GM19452 (cell line): ENCODE data around the gene MED15.
A peak's percentile ranks its signal among the peaks of the same experiment; 100 is the strongest.
"Not testable (repeated sequence)": the region's sequence is repeated elsewhere in the genome, so short reads cannot be mapped to it uniquely, and the experiment has no call there.

ENCODE experiments used
- ATAC-seq: cut with Tn5 transposase; IDR thresholded peaks from one replicate; pipeline ENCODE4 v1.9.1; 2021; ENCODE audit not compliant: unreplicated experiment

Gene MED15

DNA sequence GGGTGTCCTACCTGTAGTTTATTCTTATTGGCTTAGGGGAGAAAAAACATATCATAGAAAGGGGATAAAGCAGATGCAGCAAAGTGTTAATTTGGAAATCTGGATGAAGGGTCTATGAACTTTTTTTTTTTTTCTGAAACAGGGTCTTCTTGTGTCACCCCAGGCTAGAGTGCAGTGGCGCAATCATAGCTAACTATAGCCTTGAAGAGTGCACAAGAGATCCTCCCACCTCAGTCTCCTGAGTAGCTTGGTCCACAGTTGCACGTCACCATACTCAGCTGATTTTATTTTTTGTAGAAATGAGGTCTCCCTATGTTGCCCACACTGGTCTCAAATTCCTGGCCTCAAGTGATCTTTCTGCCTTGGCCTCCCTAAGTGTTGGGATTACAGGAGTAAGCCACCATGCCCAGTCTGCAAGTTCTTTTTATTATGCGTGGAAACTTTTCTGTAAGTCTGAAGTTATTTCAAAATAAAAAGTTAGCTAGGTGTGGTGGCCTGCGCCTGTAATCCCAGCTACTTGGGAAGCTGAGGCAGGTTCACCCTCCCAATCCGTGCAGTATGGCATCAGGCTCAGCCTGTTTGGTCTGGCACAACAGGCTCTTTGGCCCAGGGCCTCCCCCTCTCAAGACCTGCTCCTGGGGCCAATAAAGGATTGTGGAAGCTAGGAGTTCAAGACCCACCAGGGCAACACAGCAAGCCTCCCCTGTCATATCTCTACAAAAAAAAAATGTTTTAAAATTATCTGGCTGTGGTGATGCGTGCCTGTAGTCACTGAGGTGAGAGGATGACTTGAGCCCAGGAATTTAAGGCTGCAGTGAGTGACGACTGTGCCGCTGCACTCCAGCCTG is 111.9 kb downstream of the MED15 start:
- no peak for ATAC-seq

DNA sequence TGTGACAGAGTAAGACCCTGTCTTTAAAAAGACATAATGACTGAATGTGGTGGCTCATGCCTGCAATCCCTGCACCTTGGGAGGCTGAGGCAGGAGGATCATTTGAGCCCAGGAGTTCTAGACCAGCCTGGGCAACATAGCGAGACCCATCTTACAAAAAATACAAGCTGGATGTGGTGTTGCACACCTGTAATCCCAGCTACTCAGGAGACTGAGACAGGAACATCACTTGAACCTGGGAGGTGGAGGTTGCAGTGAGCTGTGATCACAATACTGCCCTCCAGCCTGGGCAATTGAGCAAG is 112.4 kb downstream of the MED15 start:
- not testable (repeated sequence) for ATAC-seq

DNA sequence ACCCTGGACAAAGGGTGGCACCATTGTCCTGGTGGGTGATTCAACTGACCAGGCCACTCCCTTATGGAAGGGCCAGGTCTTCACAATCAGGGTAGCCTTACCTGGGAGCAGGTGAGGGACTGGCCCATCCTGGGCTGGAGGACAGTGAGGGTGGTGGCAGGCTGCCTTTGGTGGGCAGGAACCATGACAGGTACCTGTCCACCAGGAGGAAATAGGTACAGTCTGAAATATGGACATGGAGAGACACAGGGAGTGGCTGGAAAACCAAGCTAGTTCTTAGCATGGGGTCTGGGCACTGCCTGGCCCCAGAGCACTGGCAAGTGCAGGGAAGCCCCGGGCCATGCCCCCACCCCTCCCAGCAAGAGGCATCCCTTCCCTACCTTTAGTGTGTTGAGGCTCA is 113.8 kb downstream of the MED15 start:
- no peak for ATAC-seq

DNA sequence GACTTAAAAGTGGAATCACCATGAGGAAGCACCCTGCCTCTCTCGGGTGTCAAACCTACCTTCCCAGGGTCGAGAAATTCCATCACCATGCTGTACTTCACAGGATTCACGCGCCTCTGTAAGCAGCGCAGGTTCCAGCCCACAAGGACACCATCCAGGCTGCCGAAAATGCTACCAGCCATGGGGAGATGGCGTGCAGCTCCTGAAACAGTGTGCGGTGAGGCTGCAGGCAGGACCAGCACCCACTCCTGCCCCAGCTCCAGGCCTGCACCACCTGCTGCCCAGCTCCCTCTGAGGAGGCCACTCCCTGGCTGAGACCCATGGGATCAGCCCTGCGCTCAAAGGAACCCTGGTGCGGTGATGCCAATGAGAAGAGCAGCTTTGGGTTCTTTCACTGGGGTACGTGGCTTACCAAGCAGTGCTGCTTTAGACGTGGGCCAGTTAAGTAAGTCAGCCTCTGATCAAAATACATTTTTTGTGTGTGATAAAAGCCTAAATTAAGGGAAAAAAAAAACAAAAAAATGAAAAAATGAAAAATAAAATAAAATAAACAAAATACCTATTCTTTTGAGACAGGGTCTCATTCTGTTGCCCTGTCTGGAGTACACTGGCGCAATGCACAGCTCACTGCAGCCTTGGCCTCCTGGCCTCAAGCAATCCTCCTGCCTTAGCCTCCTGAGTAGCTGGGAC is 115.4 kb downstream of the MED15 start:
- ATAC-seq: no peak

GRCh38 chr22:20624161-20624616 is 116.8 kb downstream of the MED15 start:
- ATAC-seq: peak; percentile 76

DNA sequence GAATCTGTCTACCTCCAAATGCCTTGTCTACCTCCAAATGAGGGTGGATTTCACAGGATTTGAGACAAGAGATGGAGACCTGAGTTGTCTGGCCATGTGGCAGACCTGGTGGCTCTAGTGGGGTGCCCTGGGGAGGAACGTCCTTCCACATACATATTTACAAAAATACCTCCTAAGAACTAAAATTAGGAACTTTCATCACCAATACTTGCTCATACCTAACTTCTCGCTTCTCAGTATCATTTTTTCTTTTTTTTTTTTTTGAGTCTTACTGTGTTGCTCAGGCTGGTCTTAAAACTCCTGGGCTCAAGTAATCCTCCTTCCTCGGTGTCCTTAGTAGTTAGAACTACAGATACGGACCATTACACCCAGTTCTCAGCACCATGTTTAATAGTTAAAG is 117.9 kb downstream of the MED15 start:
- ATAC-seq: no peak

DNA sequence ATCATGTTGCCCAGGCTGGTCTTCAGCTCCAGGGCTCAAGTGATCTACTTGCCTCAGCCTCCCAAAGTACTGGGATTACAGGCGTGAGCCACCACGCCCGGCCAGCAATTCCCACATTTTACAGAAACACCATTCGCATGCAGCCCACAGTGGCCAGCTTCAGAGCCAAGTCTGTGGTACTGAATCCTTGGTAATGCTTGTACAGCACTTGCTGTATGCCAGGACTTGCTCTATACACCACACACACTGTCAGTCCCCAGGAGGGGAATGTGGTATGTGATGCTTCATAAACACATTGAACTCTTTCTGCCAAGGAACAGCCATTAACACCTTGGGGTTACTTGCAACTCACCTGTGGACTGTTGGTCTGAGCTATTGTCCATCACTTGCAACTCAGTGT is 119.4 kb downstream of the MED15 start:
- ATAC-seq: no peak

DNA sequence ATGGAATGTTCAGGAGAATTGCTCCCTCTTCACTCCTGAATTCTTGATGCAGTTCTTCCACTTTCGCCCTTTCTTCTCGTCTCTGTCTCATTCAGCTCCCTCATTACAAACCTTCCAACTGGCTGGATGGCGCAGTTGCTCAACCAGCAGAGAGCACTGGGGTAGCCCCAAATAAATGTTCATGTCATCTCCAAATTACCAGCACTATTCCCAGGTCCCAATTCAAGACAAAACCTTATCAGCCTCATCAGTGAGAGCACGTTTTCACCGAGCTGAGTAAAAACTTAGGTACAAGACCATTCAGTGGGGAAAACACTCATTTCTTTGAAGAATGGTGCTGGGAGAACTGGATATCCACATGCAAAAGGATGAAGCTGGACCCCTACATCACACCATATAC is 120.0 kb downstream of the MED15 start:
- no peak for ATAC-seq

- ATAC-seq: no peak
Observed at GRCh38 chr22:20628081-20628939, 120.9 kb downstream of the MED15 start.

DNA sequence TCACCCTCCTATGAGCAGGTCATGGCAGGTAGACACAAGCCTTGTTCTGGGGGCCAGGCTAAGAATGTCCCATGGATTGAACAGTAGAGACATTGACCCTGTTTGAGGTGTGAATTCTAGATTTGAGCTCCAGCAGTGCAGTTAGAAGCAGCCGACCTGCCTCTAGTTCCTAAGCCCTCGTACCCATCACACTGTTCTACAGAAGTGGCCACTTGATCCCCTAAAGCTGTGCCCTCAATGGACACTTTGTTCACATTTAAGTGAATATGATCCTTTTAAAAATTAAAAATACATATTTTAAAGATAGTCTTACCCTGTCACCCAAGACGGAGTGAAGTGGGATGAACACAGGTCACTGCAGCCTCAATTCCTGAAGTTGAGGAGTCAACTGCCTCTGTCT is 122.0 kb downstream of the MED15 start:
- ATAC-seq: no peak

- ATAC-seq: no peak
Observed at GRCh38 chr22:20630873-20631617, 123.6 kb downstream of the MED15 start.

GRCh38 chr22:20632082-20632481 is 124.7 kb downstream of the MED15 start:
- no peak for ATAC-seq

GRCh38 chr22:20632518-20632917 is 125.1 kb downstream of the MED15 start:
- no peak for ATAC-seq

GRCh38 chr22:20634560-20635226 is 127.3 kb downstream of the MED15 start:
- ATAC-seq: no peak

DNA sequence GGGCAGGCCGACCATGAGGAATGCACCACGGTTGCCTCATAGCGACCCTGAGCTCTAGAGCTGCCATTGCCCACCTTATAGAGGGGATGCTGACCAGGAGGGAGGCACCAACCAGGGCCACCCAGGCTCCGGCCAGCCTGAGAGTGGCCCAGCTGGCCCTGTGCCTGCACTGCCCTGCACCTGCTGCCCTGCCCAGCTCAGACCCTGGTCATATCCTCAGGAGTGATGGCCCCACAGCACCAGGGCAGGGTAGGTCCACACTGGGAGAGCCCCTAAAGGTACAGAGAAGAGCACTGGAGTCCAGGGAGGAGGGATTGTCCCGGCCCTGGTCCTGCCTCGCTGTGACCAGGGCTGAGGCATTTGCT is 127.8 kb downstream of the MED15 start:
- no peak for ATAC-seq

DNA sequence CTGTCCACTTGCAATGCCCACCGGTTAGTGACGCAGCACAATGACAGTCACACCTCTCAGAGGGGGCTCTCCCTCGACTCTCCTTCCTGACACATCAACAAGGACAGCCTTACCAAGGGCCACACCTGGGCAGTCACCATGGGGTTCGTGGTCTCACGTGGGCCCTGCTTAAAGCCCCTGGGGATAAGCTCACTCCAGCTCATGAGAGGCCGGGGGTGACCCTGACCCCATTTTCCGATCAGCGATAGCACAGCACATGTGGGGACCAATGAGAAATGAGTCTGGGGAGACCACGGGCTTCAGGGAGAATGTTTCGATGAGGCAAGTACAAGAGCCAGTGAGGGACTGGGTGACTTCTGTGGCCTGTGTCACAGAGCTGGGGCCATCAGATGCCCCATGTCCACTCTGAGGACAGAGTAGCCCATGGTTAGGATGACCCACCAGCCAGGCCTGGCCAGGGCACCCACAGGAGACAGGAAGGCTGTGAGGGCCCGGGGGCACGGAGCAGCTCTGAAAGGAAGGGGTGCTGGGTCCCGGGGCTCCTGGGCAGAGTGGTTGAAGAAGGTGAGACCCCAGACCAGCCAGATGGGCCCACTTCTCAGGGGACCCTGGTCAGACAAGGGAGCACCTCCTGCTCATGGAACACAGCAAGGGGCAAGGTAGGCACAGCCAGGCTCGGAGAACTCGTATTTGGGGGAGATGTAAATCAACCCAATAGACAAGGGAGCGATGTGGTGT is 128.8 kb downstream of the MED15 start:
- no peak for ATAC-seq

- ATAC-seq: no peak
Observed at GRCh38 chr22:20636945-20637344, 129.5 kb downstream of the MED15 start.
